Endometrium (tissue), 2 donors: ENCODE results near the gene RBBP6.
"Not testable (repeated sequence)": the region's sequence is repeated elsewhere in the genome, so short reads cannot be mapped to it uniquely, and the experiment has no call there.

Experiments used
- FAIRE-seq: peaks from 2 replicates; lab custom pipeline; 2012; peaks lifted over from hg19 to GRCh38; lab: Jason Lieb, UNC
- donor health status: control.
- donor health status: control.

Gene RBBP6

DNA sequence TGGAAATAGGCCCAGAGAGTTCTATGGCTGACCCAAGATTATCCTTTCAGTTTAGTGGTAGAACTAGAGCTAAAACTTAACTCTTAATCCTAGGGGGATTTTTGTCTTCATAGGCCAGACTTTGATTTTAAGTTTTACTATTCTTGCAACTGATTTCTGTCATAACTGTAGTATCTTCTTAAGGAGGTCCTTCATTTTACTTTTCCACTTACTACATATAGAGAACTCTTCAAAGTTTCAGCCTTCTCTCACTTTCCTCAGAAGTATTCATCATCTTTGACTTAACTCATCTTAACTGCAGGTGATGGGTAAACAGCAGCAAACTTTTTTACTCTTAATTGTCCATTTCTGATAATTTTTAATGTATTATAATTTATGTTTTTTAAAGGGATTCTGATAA, 23.4 kb downstream of the RBBP6 start:
- no peak for FAIRE-seq

DNA sequence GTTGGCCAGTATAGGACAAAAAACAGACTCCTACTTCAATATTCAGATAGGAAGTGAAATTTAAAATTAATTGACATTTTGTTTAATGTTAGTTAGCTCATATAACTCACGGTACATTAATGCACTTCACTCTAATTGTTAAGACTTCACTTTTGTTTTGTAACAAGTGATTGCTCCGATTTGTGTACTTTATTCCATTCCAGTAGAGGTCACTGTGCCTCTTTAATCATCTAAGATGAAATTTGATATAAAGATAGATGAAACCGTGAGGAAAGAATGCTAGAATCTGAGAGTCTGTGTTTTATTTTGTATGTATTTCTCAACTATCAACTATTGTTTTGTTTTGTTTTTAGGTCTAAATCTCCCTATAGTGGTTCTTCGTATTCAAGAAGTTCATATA, 29.0 kb downstream of the RBBP6 start:
- no peak for FAIRE-seq

DNA sequence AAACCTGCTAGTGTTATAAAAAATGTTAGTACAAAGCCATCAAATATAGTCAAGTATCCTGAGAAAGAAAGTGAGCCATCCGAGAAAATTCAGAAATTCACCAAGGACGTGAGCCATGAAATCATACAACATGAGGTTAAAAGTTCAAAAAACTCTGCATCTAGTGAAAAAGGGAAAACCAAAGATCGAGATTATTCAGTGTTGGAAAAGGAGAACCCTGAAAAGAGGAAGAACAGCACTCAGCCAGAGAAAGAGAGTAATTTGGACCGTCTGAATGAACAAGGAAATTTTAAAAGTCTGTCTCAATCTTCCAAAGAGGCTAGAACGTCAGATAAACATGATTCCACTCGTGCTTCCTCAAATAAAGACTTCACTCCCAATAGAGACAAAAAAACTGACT, 31.7 kb downstream of the RBBP6 start:
- FAIRE-seq, result no peak

DNA sequence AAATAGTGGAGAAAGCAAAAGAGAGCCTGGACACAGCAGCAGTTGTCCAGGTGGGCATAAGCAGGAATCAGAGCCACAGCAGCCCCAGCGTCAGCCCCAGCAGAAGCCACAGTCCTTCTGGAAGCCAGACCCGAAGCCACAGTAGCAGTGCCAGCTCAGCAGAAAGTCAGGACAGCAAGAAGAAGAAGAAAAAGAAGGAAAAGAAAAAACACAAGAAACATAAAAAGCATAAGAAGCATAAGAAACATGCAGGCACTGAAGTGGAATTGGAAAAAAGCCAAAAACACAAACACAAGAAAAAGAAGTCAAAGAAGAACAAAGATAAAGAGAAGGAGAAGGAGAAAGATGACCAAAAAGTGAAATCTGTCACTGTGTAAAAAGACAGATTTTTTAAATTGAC, 32.7 kb downstream of the RBBP6 start:
- no peak for FAIRE-seq

- no peak for FAIRE-seq
These were observed 33.8 kb downstream of the RBBP6 start for GRCh38 chr16:24573141-24573540.

GRCh38 chr16:24574515-24575485, 35.4 kb downstream of the RBBP6 start:
- FAIRE-seq, result not testable (repeated sequence)

DNA sequence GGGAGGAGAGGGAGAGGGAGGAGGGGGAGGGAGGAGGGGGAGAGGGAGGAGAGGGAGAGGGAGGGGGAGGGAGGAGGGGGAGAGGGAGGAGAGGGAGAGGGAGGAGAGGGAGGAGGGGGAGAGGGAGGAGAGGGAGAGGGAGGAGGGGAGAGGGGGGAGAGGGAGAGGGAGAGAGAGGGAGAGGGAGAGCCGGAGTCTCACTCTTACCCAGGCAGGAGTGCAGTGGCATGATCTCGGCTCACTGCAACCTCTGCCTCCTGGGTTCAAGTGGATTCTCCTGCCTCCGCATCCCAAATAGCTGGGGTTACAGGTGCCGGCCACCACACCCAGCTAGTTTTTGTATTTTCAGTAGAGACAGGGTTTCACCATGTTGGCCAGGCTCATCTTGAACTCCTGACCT, 36.4 kb downstream of the RBBP6 start:
- not testable (repeated sequence) for FAIRE-seq

DNA sequence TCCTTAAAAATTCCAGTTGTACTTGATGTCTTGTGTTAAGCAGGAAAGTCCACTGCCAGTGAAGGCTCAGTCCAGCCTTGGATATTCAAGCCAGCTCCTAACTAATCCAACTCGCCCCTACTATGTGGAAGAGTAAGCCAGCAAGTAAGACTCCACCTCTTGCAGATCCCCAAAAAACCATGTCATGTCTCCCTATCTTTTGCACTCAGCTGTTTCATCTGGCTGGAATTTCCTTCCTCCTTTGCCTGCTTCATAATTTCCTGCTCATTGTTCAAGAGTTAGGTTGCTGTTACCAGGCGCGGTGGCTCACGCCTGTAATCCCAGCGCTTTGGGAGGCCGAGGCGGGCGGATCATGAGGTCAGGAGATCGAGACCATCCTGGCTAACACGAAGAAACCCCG, 37.8 kb downstream of the RBBP6 start:
- no peak for FAIRE-seq

DNA sequence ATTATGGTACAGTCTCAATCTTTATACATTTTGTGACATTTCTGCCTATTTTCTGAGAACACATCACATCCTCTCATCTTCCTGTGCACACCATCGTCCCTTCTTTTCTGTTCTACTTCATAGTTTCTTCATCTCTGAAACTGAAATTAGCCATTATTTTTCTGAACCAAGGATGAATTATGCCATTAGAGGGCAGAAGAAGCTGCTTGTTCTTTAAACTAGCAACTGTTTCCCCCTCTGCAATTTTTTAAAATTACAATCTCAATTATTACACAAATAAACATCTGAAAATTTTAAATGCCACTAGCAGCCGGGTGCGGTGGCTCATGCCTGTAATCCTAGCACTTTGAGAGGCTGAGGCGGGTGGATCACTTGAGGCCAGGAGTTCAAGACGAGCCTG, 41.3 kb downstream of the RBBP6 start:
- FAIRE-seq, result no peak

DNA sequence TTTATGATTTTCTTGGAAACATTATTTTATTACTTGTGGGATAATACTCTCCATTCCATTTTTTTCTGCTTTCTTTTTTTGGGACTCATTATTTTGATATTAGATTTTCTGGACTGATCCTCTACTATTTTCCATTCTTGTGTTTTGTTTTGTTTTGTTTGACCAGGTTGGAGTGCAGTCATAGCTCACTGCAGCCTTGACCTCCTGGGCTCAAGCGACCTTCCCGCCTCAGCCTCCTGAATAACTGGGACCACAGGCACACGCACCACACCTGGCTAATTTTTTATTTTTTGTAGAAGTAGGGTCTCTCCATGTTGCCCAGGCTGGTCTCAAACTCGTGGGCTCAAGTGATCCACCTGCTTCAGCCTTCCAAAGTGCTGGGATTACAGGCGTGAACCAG, 44.1 kb downstream of the RBBP6 start:
- FAIRE-seq, result no peak

GRCh38 chr16:24589997-24590396, 50.6 kb downstream of the RBBP6 start:
- no peak for FAIRE-seq

DNA sequence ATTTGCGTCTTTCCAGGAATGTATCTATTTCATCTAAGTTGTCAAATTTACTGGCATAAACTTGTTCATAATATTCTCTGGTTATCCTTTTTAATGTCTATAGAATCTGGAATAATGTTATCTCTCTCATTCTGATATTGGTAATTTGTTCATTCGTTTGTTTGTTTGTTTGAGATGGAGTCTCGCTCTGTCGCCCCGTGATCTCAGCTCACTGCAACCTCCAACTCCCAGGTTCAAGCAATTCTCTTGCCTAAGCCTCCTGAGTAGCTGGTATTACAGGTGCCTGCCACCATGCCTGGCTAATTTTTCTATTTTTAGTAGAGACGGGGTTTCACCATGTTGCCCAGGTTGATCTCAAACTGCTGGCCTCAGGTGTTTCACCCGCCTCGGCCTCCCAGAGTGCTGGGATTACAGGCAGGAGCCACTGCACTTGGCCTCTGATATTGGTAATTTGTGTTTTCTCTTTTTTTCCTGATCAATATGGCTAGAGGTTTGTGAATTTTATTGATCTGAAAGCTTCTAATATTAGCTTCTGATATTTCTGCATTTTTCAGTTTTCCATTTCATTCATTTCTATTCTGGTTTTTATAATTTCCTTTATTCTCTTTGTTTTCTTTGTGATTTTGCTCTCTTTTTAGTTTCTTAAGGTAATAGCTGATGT, 59.5 kb downstream of the RBBP6 start:
- no peak for FAIRE-seq

GRCh38 chr16:24609417-24609739, 70.0 kb downstream of the RBBP6 start:
- no peak for FAIRE-seq

GRCh38 chr16:24609740-24610415, 70.5 kb downstream of the RBBP6 start:
- FAIRE-seq, result no peak

DNA sequence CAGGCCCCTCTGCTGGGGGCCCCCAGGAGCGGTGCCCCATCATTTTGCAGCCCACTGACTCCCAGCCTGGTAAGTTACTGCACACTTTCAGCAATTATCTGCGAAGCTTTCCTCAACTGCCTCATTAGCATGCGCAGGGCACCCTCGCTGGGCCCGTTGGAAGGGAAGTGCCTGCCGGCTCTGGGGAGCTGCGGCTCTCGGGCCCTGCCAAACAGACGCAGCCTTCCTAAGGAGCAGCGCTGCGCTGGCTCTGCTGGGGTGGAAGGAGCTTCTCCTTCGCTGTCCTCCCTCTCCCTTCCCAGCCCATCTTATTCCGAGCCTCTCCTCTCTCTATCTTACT, 71.0 kb downstream of the RBBP6 start:
- FAIRE-seq, result no peak

DNA sequence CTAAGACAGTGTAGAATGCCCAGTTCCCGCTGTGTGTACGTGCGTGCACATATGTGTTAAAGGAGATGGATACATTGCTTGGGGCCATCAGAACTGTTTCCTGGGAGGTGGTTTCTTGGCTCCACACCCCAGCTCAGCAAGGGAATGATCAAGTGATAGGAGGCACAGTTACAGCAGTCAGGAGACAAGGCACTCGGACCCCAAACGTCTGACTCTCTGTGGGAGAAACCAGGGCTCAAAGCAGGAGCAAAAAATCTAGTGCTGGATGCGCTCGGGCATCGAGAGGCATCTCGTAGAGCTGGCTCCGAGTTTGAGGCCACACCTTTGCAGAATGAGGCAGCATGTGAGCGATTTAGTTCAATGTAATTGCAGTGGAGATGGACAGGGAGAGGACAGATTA, 71.9 kb downstream of the RBBP6 start:
- FAIRE-seq, result no peak

DNA sequence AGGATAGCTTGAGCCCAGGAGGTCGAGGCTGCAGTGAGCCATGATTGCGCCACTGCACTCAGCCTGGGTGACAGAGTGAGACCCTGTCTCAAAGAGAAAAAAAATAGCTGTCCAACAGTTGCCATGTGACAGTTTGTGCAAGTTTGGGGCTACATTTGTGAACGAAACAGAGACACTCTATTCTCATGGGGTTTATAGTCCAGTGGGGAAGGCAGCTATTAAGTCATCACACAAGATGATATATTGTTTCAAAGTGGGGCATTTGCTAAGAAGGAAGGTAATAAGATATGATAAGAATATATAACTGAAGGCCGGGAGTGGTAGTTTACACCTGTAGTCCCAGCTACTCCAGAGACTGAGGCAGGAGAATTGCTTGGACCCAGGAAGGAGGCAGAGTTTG, 73.3 kb downstream of the RBBP6 start:
- FAIRE-seq, result no peak

DNA sequence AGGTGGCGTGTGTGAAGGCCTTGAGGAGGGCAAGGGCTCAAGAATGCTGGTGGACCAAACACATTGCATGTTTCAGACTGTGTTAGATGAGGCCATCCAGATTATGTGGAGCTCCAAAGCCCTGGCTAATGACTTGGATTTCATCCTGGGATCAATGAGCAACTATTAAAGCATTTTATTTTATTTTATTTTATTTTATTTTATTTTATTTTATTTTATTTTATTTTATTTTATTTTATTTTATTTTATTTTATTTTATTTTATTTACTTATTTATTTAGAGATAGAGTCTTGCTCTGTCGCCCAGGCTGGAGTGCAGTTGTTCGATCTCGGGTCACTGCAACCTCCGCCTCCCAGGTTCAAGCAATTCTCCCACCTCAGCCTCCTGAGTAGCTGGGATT, 73.9 kb downstream of the RBBP6 start:
- not testable (repeated sequence) for FAIRE-seq

- FAIRE-seq, result no peak
These were observed 78.1 kb downstream of the RBBP6 start for GRCh38 chr16:24617502-24617901.
